H9 (cell line): Measurements from ENCODE around the gene FAM98C. TPM values are rescaled to one million over a fixed set of nuclear protein-coding genes. Genes with fewer than 3 reads are reported as not detected.

Source experiments
- DNase-seq: peaks from one replicate; pipeline ENCODE4 v3.0.0-alpha.2; 2017
- H2AFZ ChIP-seq: one replicate; pipeline ENCODE4 v1.6.1; 2013; ENCODE audit warnings: mild to moderate bottlenecking, low read length, control low read depth, moderate library complexity
- H2AK5ac ChIP-seq: 2 replicates; pipeline ENCODE4 v1.6.1; 2013; ENCODE audit warnings: low read length, control low read depth, mixed read lengths; ENCODE audit not compliant: insufficient read length
- H2BK120ac ChIP-seq: one replicate; pipeline ENCODE4 v1.6.1; 2013; ENCODE audit warnings: low read depth, mild to moderate bottlenecking, low read length, control low read depth, inconsistent platforms; ENCODE audit not compliant: poor library complexity, severe bottlenecking
- H2BK12ac ChIP-seq: 2 replicates; pipeline ENCODE4 v1.6.1; 2013; ENCODE audit warnings: low read length, control low read depth, mixed read lengths, low read depth; ENCODE audit not compliant: insufficient read length
- H2BK15ac ChIP-seq: 2 replicates; pipeline ENCODE4 v1.6.1; 2013; ENCODE audit warnings: low read depth, low read length, control low read depth
- H2BK20ac ChIP-seq: one replicate; pipeline ENCODE4 v1.6.1; 2013; ENCODE audit warnings: low read depth, mild to moderate bottlenecking, low read length, control low read depth, inconsistent platforms; ENCODE audit not compliant: poor library complexity, severe bottlenecking
- H2BK5ac ChIP-seq: 2 replicates; pipeline ENCODE4 v1.6.1; 2013; ENCODE audit warnings: low read length, control low read depth, mixed read lengths; ENCODE audit not compliant: insufficient read length
- H3K14ac ChIP-seq: 2 replicates; pipeline ENCODE4 v1.6.1; 2013; ENCODE audit warnings: low read length, control low read depth; ENCODE audit not compliant: insufficient read depth
- H3K18ac ChIP-seq: 2 replicates; pipeline ENCODE4 v1.6.1; 2013; ENCODE audit warnings: low read depth, mild to moderate bottlenecking, mixed read lengths, low read length, control low read depth; ENCODE audit not compliant: insufficient read length
- H3K23ac ChIP-seq: 2 replicates; pipeline ENCODE4 v1.6.1; 2013; ENCODE audit warnings: low read length, control low read depth, mixed read lengths, low read depth; ENCODE audit not compliant: insufficient read length
- H3K23me2 ChIP-seq: 2 replicates; pipeline ENCODE4 v1.6.1; 2013; ENCODE audit warnings: low read depth, mild to moderate bottlenecking, mixed read lengths, low read length, control low read depth; ENCODE audit not compliant: insufficient read length, poor library complexity, severe bottlenecking
- H3K27ac ChIP-seq: 2 replicates; pipeline ENCODE4 v1.5.1; 2013; ENCODE audit warnings: low read length, control low read depth, mixed read lengths, low read depth; ENCODE audit not compliant: insufficient read length
- H3K27me3 ChIP-seq: 2 replicates; pipeline ENCODE4 v1.6.1; 2013; ENCODE audit warnings: low read length, control low read depth, inconsistent platforms; ENCODE audit not compliant: insufficient read depth
- H3K4ac ChIP-seq: 2 replicates; pipeline ENCODE4 v1.6.1; 2013; ENCODE audit warnings: low read depth, mild to moderate bottlenecking, control low read depth, inconsistent platforms, low read length, moderate library complexity
- H3K4me1 ChIP-seq: 2 replicates; pipeline ENCODE4 v1.6.1; 2013; ENCODE audit warnings: low read length, control low read depth, inconsistent platforms; ENCODE audit not compliant: insufficient read depth
- H3K4me2 ChIP-seq: 2 replicates; pipeline ENCODE4 v1.6.1; 2013; ENCODE audit warnings: low read length, control low read depth, mixed read lengths; ENCODE audit not compliant: insufficient read length, insufficient read depth
- H3K56ac ChIP-seq: 2 replicates; pipeline ENCODE4 v1.6.1; 2013; ENCODE audit warnings: low read depth, mild to moderate bottlenecking, mixed read lengths, low read length, control low read depth; ENCODE audit not compliant: insufficient read length
- H3K79me1 ChIP-seq: 2 replicates; pipeline ENCODE4 v1.6.1; 2013; ENCODE audit warnings: low read depth, mild to moderate bottlenecking, moderate library complexity, low read length, control low read depth, inconsistent platforms; ENCODE audit not compliant: insufficient read depth, poor library complexity, severe bottlenecking
- H3K79me2 ChIP-seq: 2 replicates; pipeline ENCODE4 v1.6.1; 2013; ENCODE audit warnings: low read length, control low read depth, inconsistent platforms; ENCODE audit not compliant: insufficient read depth
- H3K9ac ChIP-seq: 2 replicates; pipeline ENCODE4 v1.6.1; 2013; ENCODE audit warnings: low read length, control low read depth, mixed read lengths; ENCODE audit not compliant: insufficient read length; ENCODE audit errors: extremely low read depth
- H3K9me3 ChIP-seq: one replicate; pipeline ENCODE4 v1.6.1; 2013; ENCODE audit warnings: low read depth, low read length, inconsistent platforms; ENCODE audit not compliant: control insufficient read depth
- H3T11ph ChIP-seq: one replicate; pipeline ENCODE4 v1.6.1; 2013; ENCODE audit warnings: mild to moderate bottlenecking, low read length, control low read depth, inconsistent platforms
- H4K20me1 ChIP-seq: one replicate; pipeline ENCODE4 v1.6.1; 2013; ENCODE audit not compliant: control insufficient read depth, insufficient read length, insufficient read depth
- H4K5ac ChIP-seq: 2 replicates; pipeline ENCODE4 v1.6.1; 2013; ENCODE audit warnings: low read depth, mild to moderate bottlenecking, mixed read lengths, low read length, control low read depth; ENCODE audit not compliant: insufficient read length
- H4K8ac ChIP-seq: replicated peaks from 2 replicates; pipeline ENCODE4 v1.6.1; 2013; ENCODE audit warnings: low read length, control low read depth, mixed read lengths, low read depth; ENCODE audit not compliant: insufficient read length
- H4K91ac ChIP-seq: 2 replicates; pipeline ENCODE4 v1.6.1; 2013; ENCODE audit warnings: low read depth, mild to moderate bottlenecking, moderate library complexity, mixed read lengths, low read length, control low read depth; ENCODE audit not compliant: insufficient read length
- H3K27ac Mint-ChIP-seq, 3 experiments: 2 replicates in 2 of 3; 3 replicates in 1 of 3; pipeline ENCODE4 v1.8.0; 2020 to 2021; ENCODE audit warnings: mixed read lengths in 3 of 3, mild to moderate bottlenecking in 1 of 3, moderate library complexity in 1 of 3
- H3K27me3 Mint-ChIP-seq: 2 replicates; pipeline ENCODE4 v1.8.0; 2021; ENCODE audit warnings: low read depth, mild to moderate bottlenecking, moderate library complexity, mixed read lengths
- H3K36me3 Mint-ChIP-seq, 3 experiments: 2 replicates in 2 of 3; 3 replicates in 1 of 3; pipeline ENCODE4 v1.8.0; 2020 to 2021; ENCODE audit warnings: low read depth in 3 of 3, mixed read lengths in 3 of 3; ENCODE audit not compliant: insufficient read depth in 1 of 3
- H3K4me1 Mint-ChIP-seq, 2 experiments: 2 replicates each; pipeline ENCODE4 v1.8.0; 2020; ENCODE audit warnings: mixed read lengths in 2 of 2
- H3K4me3 Mint-ChIP-seq, 2 experiments: 2 replicates in 1 of 2; 3 replicates in 1 of 2; pipeline ENCODE4 v1.8.0; 2020 to 2021; ENCODE audit warnings: mild to moderate bottlenecking in 2 of 2, mixed read lengths in 2 of 2, moderate library complexity in 1 of 2
- H3K9me3 Mint-ChIP-seq, 2 experiments: 2 replicates in 1 of 2; 3 replicates in 1 of 2; pipeline ENCODE4 v1.8.0; 2020; ENCODE audit warnings: mild to moderate bottlenecking in 2 of 2, mixed read lengths in 2 of 2, moderate library complexity in 1 of 2
- WGBS: extraction: QIAGEN DNeasy Blood & Tissue Kit; methylation state at CpG from one replicate; pipeline ENCODE4 v1.1.7; 2013; ENCODE audit warnings: missing lambda C conversion rate, low lambda C conversion rate, mixed read lengths; ENCODE audit not compliant: insufficient read length; ENCODE audit errors: extremely low coverage; 5-methylcytosine and 5-hydroxymethylcytosine counted together
- total RNA-seq: library from RNA; stranded (reverse); gene quantifications from 2 replicates; pipeline ENCODE4 v1.2.1, GENCODE V29; 2021
- TF ChIP-seq, protein P1 (sequence below): fragments of 200-600 bp; sonication (generic); conservative IDR thresholded peaks from 3 replicates; pipeline ENCODE4 v1.8.0; 2021; ENCODE audit warnings: antibody characterized with exemption, mild to moderate bottlenecking

Gene FAM98C
- total RNA-seq, 1 experiment from 2014 or later = 16.4 TPM

DNA sequence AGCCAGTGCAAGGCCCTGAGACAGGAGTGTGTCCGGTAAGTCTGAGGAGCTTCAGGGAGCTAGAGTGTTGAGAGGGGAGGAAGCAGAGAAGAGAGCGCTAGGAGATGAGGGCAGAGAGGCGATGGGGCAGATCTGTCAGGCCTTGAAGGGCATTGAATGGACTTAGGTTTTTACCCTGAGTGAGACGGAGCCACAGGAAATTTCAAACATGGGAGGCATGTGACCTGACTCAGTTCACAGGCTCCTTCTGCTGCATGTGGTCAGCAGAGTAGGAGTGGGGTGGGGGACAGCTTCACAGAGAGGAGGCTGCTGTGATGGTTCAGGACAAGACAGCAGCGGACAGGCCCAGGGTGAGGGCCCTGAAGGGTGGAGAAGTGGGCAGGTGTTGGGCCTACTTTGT lies 2.5 kb upstream of the FAM98C start:
- Mint-ChIP-seq H3K27ac (no peak overlapping the region), H3K36me3 (peaks cover 7 to 13% (median 13%) of the 10 kb centered on the region in 3 experiments), H3K4me1 (peaks cover 2 to 6% of the 10 kb centered on the region in 2 experiments; a peak in 2 of 4 replicates), H3K9me3 (no peaks in the 10 kb centered on the region), H3K27me3 (peaks cover 64% of the 10 kb centered on the region), H3K4me3 (peak overlapping the region in 1 of 2 experiments; percentile 27; a peak in 1 of 5 replicates)
- no peak overlapping the region for H2AK5ac ChIP-seq
- H3K18ac ChIP-seq = no peak overlapping the region
- no peaks in the 10 kb centered on the region for H3K9me3 ChIP-seq
- no peak overlapping the region for H3K4me2 ChIP-seq
- no peaks in the 10 kb centered on the region for H4K20me1 ChIP-seq
- no peaks in the 10 kb centered on the region for H3K79me1 ChIP-seq
- no CpG with 5 or more reads among the region's 5 CpGs for WGBS
- no peak overlapping the region for H4K8ac ChIP-seq
- H2BK15ac ChIP-seq = no peak overlapping the region
- no peak overlapping the region for H3K56ac ChIP-seq
- no peaks in the 10 kb centered on the region for H3K4me1 ChIP-seq
- H3K79me2 ChIP-seq = no peaks in the 10 kb centered on the region
- no peak overlapping the region for H2BK120ac ChIP-seq
- no peak for DNase-seq
- no peak overlapping the region for H3K27ac ChIP-seq
- H2BK12ac ChIP-seq = no peak overlapping the region
- no peak overlapping the region for H4K91ac ChIP-seq
- no peak overlapping the region for H3K23ac ChIP-seq
- H4K5ac ChIP-seq = no peak overlapping the region
- H3K14ac ChIP-seq = no peak overlapping the region
- H3T11ph ChIP-seq = no peak overlapping the region
- H3K23me2 ChIP-seq = peaks cover 5% of the 10 kb centered on the region
- H3K4ac ChIP-seq = no peak overlapping the region
- H3K9ac ChIP-seq = no peak overlapping the region
- H2BK20ac ChIP-seq = no peak overlapping the region
- peaks cover 3% of the 10 kb centered on the region; the same call in 1 of the 2 replicates for H3K27me3 ChIP-seq
- H2AFZ ChIP-seq = no peak overlapping the region
- TF ChIP-seq, protein P1, sequence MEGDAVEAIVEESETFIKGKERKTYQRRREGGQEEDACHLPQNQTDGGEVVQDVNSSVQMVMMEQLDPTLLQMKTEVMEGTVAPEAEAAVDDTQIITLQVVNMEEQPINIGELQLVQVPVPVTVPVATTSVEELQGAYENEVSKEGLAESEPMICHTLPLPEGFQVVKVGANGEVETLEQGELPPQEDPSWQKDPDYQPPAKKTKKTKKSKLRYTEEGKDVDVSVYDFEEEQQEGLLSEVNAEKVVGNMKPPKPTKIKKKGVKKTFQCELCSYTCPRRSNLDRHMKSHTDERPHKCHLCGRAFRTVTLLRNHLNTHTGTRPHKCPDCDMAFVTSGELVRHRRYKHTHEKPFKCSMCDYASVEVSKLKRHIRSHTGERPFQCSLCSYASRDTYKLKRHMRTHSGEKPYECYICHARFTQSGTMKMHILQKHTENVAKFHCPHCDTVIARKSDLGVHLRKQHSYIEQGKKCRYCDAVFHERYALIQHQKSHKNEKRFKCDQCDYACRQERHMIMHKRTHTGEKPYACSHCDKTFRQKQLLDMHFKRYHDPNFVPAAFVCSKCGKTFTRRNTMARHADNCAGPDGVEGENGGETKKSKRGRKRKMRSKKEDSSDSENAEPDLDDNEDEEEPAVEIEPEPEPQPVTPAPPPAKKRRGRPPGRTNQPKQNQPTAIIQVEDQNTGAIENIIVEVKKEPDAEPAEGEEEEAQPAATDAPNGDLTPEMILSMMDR = no peak
- no peak overlapping the region for H2BK5ac ChIP-seq
